Measurements from ENCODE around the gene PPP4C.
"Not testable (repeated sequence)": the region's sequence is repeated elsewhere in the genome, so short reads cannot be mapped to it uniquely, and the experiment has no call there.

Gene PPP4C

GRCh38 chr16:30113031-30113710 is 37.4 kb downstream of the PPP4C start, which contains the start of gene GDPD3:
GDPD3 (minus strand) TSS chr16:30113537; CDS start chr16:30113478, 59 bp downstream.
- H3K4me3 ChIP-seq (ENCODE audit: low read depth, low read length), result no peak within 1 kb of the TSS
- TF ChIP-seq CTCF (IDR thresholded peaks at IDR 0.05; ENCODE audit: control insufficient read depth, extremely low read depth, insufficient read depth), result no peak
- no peak for DNase-seq (ENCODE audit: low read depth)

- no peak for DNase-seq (ENCODE audit: low read depth)
- no peak overlapping the region for H3K4me3 ChIP-seq (ENCODE audit: low read depth, low read length)
- no peak for TF ChIP-seq CTCF (IDR thresholded peaks at IDR 0.05; ENCODE audit: control insufficient read depth, extremely low read depth, insufficient read depth)
Measured at GRCh38 chr16:30113711-30114333, 38.0 kb downstream of the PPP4C start.

- no peak overlapping the region for H3K4me3 ChIP-seq (ENCODE audit: low read depth, low read length)
- no peak for TF ChIP-seq CTCF (IDR thresholded peaks at IDR 0.05; ENCODE audit: control insufficient read depth, extremely low read depth, insufficient read depth)
Measured at GRCh38 chr16:30114411-30114810, 38.6 kb downstream of the PPP4C start.

GRCh38 chr16:30114833-30115232 is 39.0 kb downstream of the PPP4C start:
- not testable (repeated sequence) for DNase-seq (ENCODE audit: low read depth); H3K4me3 ChIP-seq (ENCODE audit: low read depth, low read length)

More at GRCh38 chr16:30114411-30114810, 38.6 kb downstream of the PPP4C start:
- no peak for DNase-seq (ENCODE audit: low read depth)

GRCh38 chr16:30115238-30115637 is 39.4 kb downstream of the PPP4C start:
- no peak for DNase-seq (ENCODE audit: low read depth)
- no peak overlapping the region for H3K4me3 ChIP-seq (ENCODE audit: low read depth, low read length)
- TF ChIP-seq CTCF (IDR thresholded peaks at IDR 0.05; ENCODE audit: control insufficient read depth, extremely low read depth, insufficient read depth), result no peak

- no peak overlapping the region for H3K4me3 ChIP-seq (ENCODE audit: low read depth, low read length)
- DNase-seq (ENCODE audit: low read depth), result no peak
- no peak for TF ChIP-seq CTCF (IDR thresholded peaks at IDR 0.05; ENCODE audit: control insufficient read depth, extremely low read depth, insufficient read depth)
Measured at GRCh38 chr16:30116291-30117207, 40.8 kb downstream of the PPP4C start.

- DNase-seq (ENCODE audit: low read depth), result no peak
- TF ChIP-seq CTCF (IDR thresholded peaks at IDR 0.05; ENCODE audit: control insufficient read depth, extremely low read depth, insufficient read depth), result no peak
Measured at GRCh38 chr16:30117768-30118167, 42.0 kb downstream of the PPP4C start.

More at GRCh38 chr16:30117768-30118167, 42.0 kb downstream of the PPP4C start:
- H3K4me3 ChIP-seq (ENCODE audit: low read depth, low read length), result no peak overlapping the region
